GM10248 (cell line): ENCODE measurements around the gene ZMIZ1.

ENCODE experiments used
- CTCF ChIA-PET: fragments of 300-600 bp; sonication (Branson Sonifier 250); formaldehyde crosslinking; extraction: SDS; loops from one replicate; lab custom pipeline; 2021; ENCODE audit warnings: antibody characterized with exemption; lab: Yijun Ruan, JAX
- POLR2A ChIA-PET: fragments of 350-650 bp; sonication (Branson Sonifier 250); formaldehyde crosslinking; extraction: SDS; loops from one replicate; lab custom pipeline; 2020; ENCODE audit warnings: antibody characterized with exemption; lab: Yijun Ruan, JAX
- DNase-seq: peaks from one replicate; pipeline ENCODE4 v3.0.0; 2012; ENCODE audit errors: extremely low spot score
- TF ChIP-seq, protein P1 (sequence below): IDR thresholded peaks from 2 replicates; pipeline ENCODE4 v1.5.1; 2012; ENCODE audit warnings: mild to moderate bottlenecking, low read depth; ENCODE audit errors: extremely low read depth, missing control alignments, control extremely low read depth

The ZMIZ1 gene

DNA sequence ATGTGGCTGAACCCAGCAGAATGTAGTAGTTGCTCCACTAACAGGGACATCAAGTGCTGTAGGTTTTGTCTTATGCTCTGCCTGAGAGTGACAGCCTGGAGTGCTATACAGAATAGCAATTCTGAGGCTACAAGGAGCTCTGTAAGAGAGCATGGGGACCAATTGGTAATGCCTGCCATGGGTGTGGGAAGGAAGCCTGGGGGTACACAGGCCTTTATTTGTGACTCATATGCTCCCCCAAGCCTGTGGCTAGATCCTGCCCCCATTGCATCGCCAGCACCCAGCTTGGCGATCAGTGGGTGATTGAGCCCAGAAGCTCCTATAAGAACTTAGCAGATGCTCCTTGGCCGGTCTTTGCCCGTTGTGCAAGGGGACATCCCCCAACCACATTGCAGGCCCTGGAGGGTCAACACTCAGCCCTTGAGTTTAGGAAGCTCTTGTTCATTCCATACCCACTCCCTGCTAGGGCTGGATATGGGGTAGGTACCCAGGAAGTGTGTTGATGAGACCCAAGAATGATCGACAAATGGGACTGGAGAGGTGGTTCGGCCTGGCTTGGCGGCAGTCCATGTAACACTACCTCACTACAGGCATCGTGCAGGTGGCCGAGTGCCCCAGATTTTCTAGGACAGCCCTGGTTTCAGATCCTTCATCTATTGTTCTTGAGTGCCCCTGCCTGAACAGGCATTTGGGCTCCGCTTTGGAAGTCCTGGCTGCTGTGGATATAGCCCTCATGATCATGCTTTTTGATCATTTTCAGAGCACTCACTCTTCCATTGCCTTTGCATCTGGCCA lies 37.7 kb downstream of the ZMIZ1 start:
- TF ChIP-seq, protein P1, sequence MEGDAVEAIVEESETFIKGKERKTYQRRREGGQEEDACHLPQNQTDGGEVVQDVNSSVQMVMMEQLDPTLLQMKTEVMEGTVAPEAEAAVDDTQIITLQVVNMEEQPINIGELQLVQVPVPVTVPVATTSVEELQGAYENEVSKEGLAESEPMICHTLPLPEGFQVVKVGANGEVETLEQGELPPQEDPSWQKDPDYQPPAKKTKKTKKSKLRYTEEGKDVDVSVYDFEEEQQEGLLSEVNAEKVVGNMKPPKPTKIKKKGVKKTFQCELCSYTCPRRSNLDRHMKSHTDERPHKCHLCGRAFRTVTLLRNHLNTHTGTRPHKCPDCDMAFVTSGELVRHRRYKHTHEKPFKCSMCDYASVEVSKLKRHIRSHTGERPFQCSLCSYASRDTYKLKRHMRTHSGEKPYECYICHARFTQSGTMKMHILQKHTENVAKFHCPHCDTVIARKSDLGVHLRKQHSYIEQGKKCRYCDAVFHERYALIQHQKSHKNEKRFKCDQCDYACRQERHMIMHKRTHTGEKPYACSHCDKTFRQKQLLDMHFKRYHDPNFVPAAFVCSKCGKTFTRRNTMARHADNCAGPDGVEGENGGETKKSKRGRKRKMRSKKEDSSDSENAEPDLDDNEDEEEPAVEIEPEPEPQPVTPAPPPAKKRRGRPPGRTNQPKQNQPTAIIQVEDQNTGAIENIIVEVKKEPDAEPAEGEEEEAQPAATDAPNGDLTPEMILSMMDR = no peak
- ChIA-PET POLR2A (no interaction called here), CTCF (interaction anchor here (2.5 kb wide), 1 partner anchor 9 kb away, joined by 10 read pairs; no protein-coding TSS in a partner anchor)
- no peak for DNase-seq

DNA sequence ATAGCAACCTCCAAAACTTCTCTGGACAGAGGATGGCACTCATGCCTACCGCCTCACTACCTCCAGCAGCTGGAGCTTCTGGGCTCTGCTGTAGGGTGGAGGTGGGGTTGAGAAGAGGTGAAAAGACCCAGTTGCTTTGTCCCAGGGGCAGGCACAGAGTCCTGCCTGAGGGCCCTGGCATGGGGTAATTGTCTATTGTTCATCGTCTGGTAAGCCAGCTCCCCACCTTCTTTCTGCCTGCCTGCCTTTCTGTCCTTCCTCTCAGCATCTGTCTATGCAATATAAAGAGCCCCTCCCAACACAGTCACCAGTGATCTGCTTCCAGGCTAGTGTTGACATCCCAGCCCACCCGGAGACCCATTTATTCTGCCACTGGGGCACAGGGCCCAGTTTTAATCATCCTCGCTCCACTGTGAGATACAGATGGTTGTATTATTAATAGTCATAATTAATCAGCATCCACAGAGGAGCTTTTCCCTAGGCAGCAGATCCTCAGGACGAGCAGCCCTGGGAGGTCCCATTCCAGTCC lies 39.0 kb downstream of the ZMIZ1 start:
- DNase-seq = no peak
- TF ChIP-seq, protein P1 = no peak
- CTCF ChIA-PET = interaction anchor here (1.0 kb wide), 1 partner anchor 32 kb away, joined by 3 read pairs; no protein-coding TSS in a partner anchor
- POLR2A ChIA-PET = no interaction called here

DNA sequence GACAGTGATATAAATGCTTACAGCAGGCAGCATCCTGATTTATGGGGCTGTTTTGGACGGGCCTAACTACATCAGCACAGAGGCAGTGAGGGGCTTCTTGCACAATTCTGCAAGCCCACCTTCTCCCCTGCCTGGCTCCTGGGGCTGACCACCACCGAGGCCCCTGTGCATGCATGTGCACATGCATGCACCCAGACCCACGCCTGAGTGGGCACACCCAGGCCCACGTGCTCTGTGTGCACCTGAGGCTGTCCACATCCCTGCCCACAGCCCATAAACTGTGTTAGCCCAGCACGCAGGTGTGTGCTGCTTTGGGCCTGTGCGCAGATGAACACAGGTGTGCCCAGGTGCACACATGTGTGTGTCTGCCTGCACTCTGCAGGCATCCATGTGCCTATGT lies 40.0 kb downstream of the ZMIZ1 start:
- CTCF ChIA-PET = interaction anchor here (1.0 kb wide), 1 partner anchor 33 kb away, joined by 3 read pairs; no protein-coding TSS in a partner anchor
- TF ChIP-seq, protein P1 = no peak
- no peak for DNase-seq
- POLR2A ChIA-PET = no interaction called here

DNA sequence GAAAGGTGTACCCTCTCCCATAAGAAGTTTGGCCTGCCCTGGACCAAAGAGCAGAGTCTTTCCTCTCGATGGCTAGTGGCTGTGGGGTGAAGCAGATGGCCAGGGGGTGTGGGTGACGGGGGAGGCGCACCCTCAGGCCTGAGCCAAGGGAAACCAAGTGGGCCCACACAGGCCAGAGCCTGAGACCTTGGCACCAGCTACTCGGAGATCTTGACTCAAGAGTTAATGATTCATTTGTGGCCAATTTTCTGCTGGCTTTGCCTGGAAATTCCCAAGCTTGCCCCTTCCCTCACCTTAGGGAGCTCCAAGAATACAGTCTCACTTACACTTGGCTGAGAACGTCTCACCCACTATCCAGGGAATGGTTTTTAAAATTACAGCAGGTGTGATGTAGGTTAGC lies 42.7 kb downstream of the ZMIZ1 start:
- ChIA-PET CTCF (interaction anchor here (0.7 to 1.0 kb wide), 2 partner anchors 10 to 66 kb away, joined by 3 read pairs; no protein-coding TSS in a partner anchor), POLR2A (no interaction called here)
- DNase-seq = no peak
- TF ChIP-seq, protein P1 = no peak

DNA sequence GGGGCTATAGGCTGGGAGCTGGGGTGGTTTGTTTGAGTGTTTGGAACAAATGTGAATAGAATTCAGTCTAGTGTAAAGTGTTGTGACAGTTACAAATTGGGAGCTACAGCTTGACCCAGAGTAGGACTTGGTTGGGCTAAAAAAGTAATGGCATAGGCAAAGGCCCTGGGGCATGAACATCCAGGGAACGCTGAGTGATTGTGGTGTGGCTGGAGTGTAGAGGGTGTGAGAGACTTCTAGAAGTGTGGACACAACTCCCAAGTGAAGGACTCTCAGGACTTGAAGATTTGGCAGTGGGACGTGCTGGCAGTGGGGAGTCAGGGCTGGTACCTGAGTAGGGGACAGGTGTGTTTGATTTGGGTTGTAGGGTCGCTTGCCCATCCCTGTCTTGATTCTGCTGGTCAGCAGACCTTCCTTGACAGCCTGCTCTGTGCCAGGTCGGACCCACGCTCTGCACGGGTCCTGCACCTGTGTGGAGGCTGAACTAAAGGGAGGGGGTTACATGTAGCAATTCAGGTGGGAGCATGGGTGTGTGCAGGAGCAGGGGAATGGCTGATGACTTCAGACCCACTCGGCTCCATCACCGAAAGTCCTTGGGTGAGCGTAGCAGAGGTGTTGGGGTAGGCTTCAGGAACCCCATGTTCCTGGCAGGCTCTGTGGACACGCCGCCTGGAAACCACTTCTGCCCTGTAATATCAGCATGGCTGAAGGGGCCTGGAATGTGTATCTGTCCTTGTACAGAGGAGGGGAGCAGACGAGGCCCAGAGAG lies 43.3 kb downstream of the ZMIZ1 start:
- POLR2A ChIA-PET = no interaction called here
- no peak for DNase-seq
- CTCF ChIA-PET = interaction anchor here (0.9 to 1.2 kb wide), 3 partner anchors 11 to 83 kb away, joined by 3 to 8 read pairs (median 3); no protein-coding TSS in a partner anchor
- TF ChIP-seq, protein P1 = no peak

DNA sequence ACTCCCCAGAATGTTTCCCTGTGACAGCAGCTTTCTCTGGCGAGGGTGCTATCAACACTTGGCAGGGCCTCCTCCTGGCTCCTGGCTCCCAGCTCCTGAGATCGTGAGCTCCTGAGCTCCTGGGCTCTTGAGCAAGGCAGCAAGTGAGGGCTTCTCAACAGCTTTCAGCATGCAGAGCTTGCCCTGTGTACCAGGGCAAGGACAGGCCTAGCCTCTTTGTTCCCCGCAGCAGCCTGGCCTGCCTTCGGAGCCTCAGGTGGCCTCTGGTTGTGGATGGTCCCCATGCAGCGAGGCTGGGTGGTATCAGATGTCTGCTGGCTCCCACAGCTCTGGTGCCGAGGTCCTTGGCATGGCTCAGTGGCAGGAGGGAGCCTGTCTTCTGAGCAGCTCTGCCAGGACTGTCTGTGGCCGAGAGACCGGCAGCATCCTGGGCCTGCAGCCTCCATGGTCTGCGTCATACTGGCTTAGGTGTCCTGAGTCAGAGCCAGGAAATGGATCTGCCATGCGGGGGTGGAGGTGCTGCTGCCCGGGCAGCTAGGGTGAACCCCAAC lies 44.2 kb downstream of the ZMIZ1 start:
- CTCF ChIA-PET = interaction anchor here (0.9 to 1.2 kb wide), 2 partner anchors 10 to 82 kb away, joined by 3 to 8 read pairs; no protein-coding TSS in a partner anchor
- TF ChIP-seq, protein P1 = no peak
- DNase-seq = no peak
- POLR2A ChIA-PET = no interaction called here
